HG02981 (cell line): ENCODE measurements around the gene RNF25.

Source experiments
- ATAC-seq: cut with Tn5 transposase; IDR thresholded peaks from one replicate; pipeline ENCODE4 v1.9.1; 2021; ENCODE audit warnings: mild to moderate bottlenecking, moderate library complexity; ENCODE audit not compliant: unreplicated experiment

RNF25 gene

GRCh38 chr2:218687400-218688060 is 15.7 kb upstream of the RNF25 start:
- ATAC-seq: peak; percentile 60

- ATAC-seq: no peak
Measured at GRCh38 chr2:218680061-218680460, 8.3 kb upstream of the RNF25 start.

- no peak for ATAC-seq
Measured at GRCh38 chr2:218679119-218679518, 7.3 kb upstream of the RNF25 start.

- ATAC-seq: no peak
Measured at GRCh38 chr2:218671097-218671653, 627 bp downstream of the RNF25 start.

GRCh38 chr2:218664653-218665052 is 7.1 kb downstream of the RNF25 start:
- no peak for ATAC-seq

- ATAC-seq: no peak
Measured at GRCh38 chr2:218663901-218664300, 7.9 kb downstream of the RNF25 start.

- ATAC-seq: no peak
Measured at GRCh38 chr2:218662827-218663226, 9.0 kb downstream of the RNF25 start.

- no peak for ATAC-seq
Measured at GRCh38 chr2:218662377-218662776, 9.4 kb downstream of the RNF25 start.

GRCh38 chr2:218659988-218660358 is 11.8 kb downstream of the RNF25 start:
- ATAC-seq: no peak

GRCh38 chr2:218659258-218659987 is 12.4 kb downstream of the RNF25 start, which contains the start of the genes BCS1L and ZNF142:
Gene BCS1L, plus strand, starts transcription at chr2:218659683. Its CDS starts 1,305 bp downstream, at chr2:218660988.
Gene ZNF142, minus strand, starts transcription at chr2:218659623. Its CDS starts 3,194 bp downstream, at chr2:218656429.
- peak; percentile 94 for ATAC-seq

GRCh38 chr2:218658671-218659257 is 13.0 kb downstream of the RNF25 start:
- peak; percentile 46 for ATAC-seq

GRCh38 chr2:218655751-218656150 is 16.1 kb downstream of the RNF25 start:
- no peak for ATAC-seq

- no peak for ATAC-seq
Measured at GRCh38 chr2:218648787-218649100, 23.1 kb downstream of the RNF25 start.

- ATAC-seq: peak; percentile 39
Measured at GRCh38 chr2:218648088-218648786, 23.6 kb downstream of the RNF25 start.

- no peak for ATAC-seq
Measured at GRCh38 chr2:218645126-218645525, 26.7 kb downstream of the RNF25 start.

GRCh38 chr2:218644721-218645120 is 27.1 kb downstream of the RNF25 start:
- no peak for ATAC-seq

- no peak for ATAC-seq
Measured at GRCh38 chr2:218643751-218644310, 28.0 kb downstream of the RNF25 start.

- no peak for ATAC-seq
Measured at GRCh38 chr2:218642786-218643185, 29.0 kb downstream of the RNF25 start.

- ATAC-seq: no peak
Measured at GRCh38 chr2:218642121-218642656, 29.6 kb downstream of the RNF25 start.

- no peak for ATAC-seq
Measured at GRCh38 chr2:218638372-218638771, 33.4 kb downstream of the RNF25 start.

- no peak for ATAC-seq
Measured at GRCh38 chr2:218635719-218636118, 36.1 kb downstream of the RNF25 start.
